ENCODE measurements around the gene TNS1. TPM values are rescaled to one million over a fixed set of nuclear protein-coding genes. Genes with fewer than 3 reads are reported as not detected.

TNS1 gene
- total RNA-seq, 1 donor from 2014 or later = 0.24 TPM

- Mint-ChIP-seq H3K27me3 (ENCODE audit: insufficient read depth, low read depth) (peaks cover 3% of the 10 kb centered on the region), H3K36me3 (no peaks in the 10 kb centered on the region), H3K9me3 (no peaks in the 10 kb centered on the region), H3K4me3 (no peak overlapping the region), H3K4me1 (peaks cover 4% of the 10 kb centered on the region), H3K27ac (no peak overlapping the region)
- no peaks in the 10 kb centered on the region for H3F3A ChIP-seq (ENCODE audit: low read depth)
- no peaks in the 10 kb centered on the region for H3K4me1 ChIP-seq
- H3K36me3 ChIP-seq = no peaks in the 10 kb centered on the region
- H3K9me3 ChIP-seq (ENCODE audit: low read depth) = no peaks in the 10 kb centered on the region
- no peak overlapping the region for H3K9ac ChIP-seq
- H3K4me3 ChIP-seq = no peak overlapping the region
- no peak for DNase-seq (ENCODE audit: low spot score)
- no peaks in the 10 kb centered on the region for H3K27me3 ChIP-seq
- no peaks in the 10 kb centered on the region for H4K20me1 ChIP-seq (ENCODE audit: low read depth)
- no peak overlapping the region for H2AFZ ChIP-seq (replicated peaks)
- H3K27ac ChIP-seq = no peak overlapping the region
- no peaks in the 10 kb centered on the region for H3K79me2 ChIP-seq (ENCODE audit: low read depth)
- no peak overlapping the region for H3K4me2 ChIP-seq
- TF ChIP-seq CTCF (IDR thresholded peaks at IDR 0.05) (no peak), EZH2 (IDR thresholded peaks at IDR 0.05) (no peak), EZH2phosphoT487 (IDR thresholded peaks at IDR 0.05) (no peak)
These were observed 226.8 kb downstream of the TNS1 start for GRCh38 chr2:217775920-217776503.

GRCh38 chr2:217774232-217774631 is 228.6 kb downstream of the TNS1 start:
- no peaks in the 10 kb centered on the region for H3K36me3 ChIP-seq
- H3K4me1 Mint-ChIP-seq = peaks cover 4% of the 10 kb centered on the region
- H3K27me3 Mint-ChIP-seq (ENCODE audit: insufficient read depth, low read depth) = peaks cover 3% of the 10 kb centered on the region
- H2AFZ ChIP-seq (replicated peaks) = no peak overlapping the region
- H3K4me3 ChIP-seq = no peak overlapping the region
- no peak overlapping the region for H3K27ac ChIP-seq
- no peak overlapping the region for H3K4me2 ChIP-seq
- H3K36me3 Mint-ChIP-seq = no peaks in the 10 kb centered on the region
- no peak for DNase-seq (ENCODE audit: low spot score)
- no peaks in the 10 kb centered on the region for H3K4me1 ChIP-seq
- no peaks in the 10 kb centered on the region for H3K27me3 ChIP-seq
- H3K9ac ChIP-seq = no peak overlapping the region
- H3F3A ChIP-seq (ENCODE audit: low read depth) = no peaks in the 10 kb centered on the region
- H3K9me3 Mint-ChIP-seq = no peaks in the 10 kb centered on the region
- no peaks in the 10 kb centered on the region for H3K9me3 ChIP-seq (ENCODE audit: low read depth)
- H3K27ac Mint-ChIP-seq = no peak overlapping the region
- H4K20me1 ChIP-seq (ENCODE audit: low read depth) = no peaks in the 10 kb centered on the region
- H3K4me3 Mint-ChIP-seq = no peak overlapping the region
- no peaks in the 10 kb centered on the region for H3K79me2 ChIP-seq (ENCODE audit: low read depth)
- TF ChIP-seq EZH2phosphoT487 (IDR thresholded peaks at IDR 0.05) = no peak
- TF ChIP-seq CTCF (IDR thresholded peaks at IDR 0.05) = no peak
- no peak for TF ChIP-seq EZH2 (IDR thresholded peaks at IDR 0.05)

- H3K4me3 Mint-ChIP-seq = no peak overlapping the region
- Histone ChIP-seq H3K4me1 (no peaks in the 10 kb centered on the region), H3F3A (ENCODE audit: low read depth) (no peaks in the 10 kb centered on the region), H2AFZ (replicated peaks) (no peak overlapping the region), H3K9me3 (ENCODE audit: low read depth) (no peaks in the 10 kb centered on the region), H3K36me3 (no peaks in the 10 kb centered on the region), H3K27me3 (no peaks in the 10 kb centered on the region), H3K79me2 (ENCODE audit: low read depth) (no peaks in the 10 kb centered on the region), H3K27ac (no peak overlapping the region), H3K4me3 (no peak overlapping the region), H3K4me2 (no peak overlapping the region), H4K20me1 (ENCODE audit: low read depth) (no peaks in the 10 kb centered on the region), H3K9ac (no peak overlapping the region)
- H3K27me3 Mint-ChIP-seq (ENCODE audit: insufficient read depth, low read depth) = peaks cover 3% of the 10 kb centered on the region
- TF ChIP-seq CTCF (IDR thresholded peaks at IDR 0.05) = no peak
- H3K36me3 Mint-ChIP-seq = no peaks in the 10 kb centered on the region
- no peak overlapping the region for H3K27ac Mint-ChIP-seq
- no peak for DNase-seq (ENCODE audit: low spot score)
- peaks cover 4% of the 10 kb centered on the region for H3K4me1 Mint-ChIP-seq
- H3K9me3 Mint-ChIP-seq = no peaks in the 10 kb centered on the region
These were observed 229.3 kb downstream of the TNS1 start for GRCh38 chr2:217773539-217773938.
